Bronchial epithelial cell (primary cell): ENCODE measurements around the gene OR51F2. TPM values are rescaled to one million over a fixed set of nuclear protein-coding genes. Genes with fewer than 3 reads are reported as not detected.
"Not testable (repeated sequence)": the region's sequence is repeated elsewhere in the genome, so short reads cannot be mapped to it uniquely, and the experiment has no call there.

Experiments
- DNase-seq: peaks from one replicate; pipeline ENCODE4 v3.0.0-alpha.2; 2010; ENCODE audit warnings: low read depth
- FAIRE-seq: peaks from 2 replicates; lab custom pipeline; 2011; peaks lifted over from hg19 to GRCh38; lab: Jason Lieb, UNC
- H3K27me3 ChIP-seq: 2 replicates; pipeline ENCODE4 v1.5.1; 2011; ENCODE audit warnings: low read length; ENCODE audit not compliant: control insufficient read depth, insufficient read depth
- H3K36me3 ChIP-seq: 2 replicates; pipeline ENCODE4 v1.5.1; 2011; ENCODE audit warnings: low read length; ENCODE audit not compliant: control insufficient read depth, insufficient read depth
- H3K4me3 ChIP-seq: 2 replicates; pipeline ENCODE4 v1.5.1; 2011; ENCODE audit warnings: mild to moderate bottlenecking, low read depth, low read length, control low read depth
- total RNA-seq: library from RNA; depleted of rRNA; stranded (reverse); fragments of >200 nt; gene quantifications from 2 replicates; pipeline ENCODE4 v1.2.1, GENCODE V29; 2014
- TF ChIP-seq, protein P1 (sequence below): IDR thresholded peaks from 2 replicates; pipeline ENCODE4 v1.5.1; 2011; ENCODE audit warnings: mild to moderate bottlenecking, moderate library complexity, low read length, control low read depth, inconsistent platforms; ENCODE audit not compliant: insufficient read depth, severe bottlenecking

The OR51F2 gene
- total RNA-seq, 1 donor from 2014 or later: not detected

GRCh38 chr11:4839851-4840549, 18.9 kb downstream of the OR51F2 start:
- Histone ChIP-seq H3K27me3 (no peaks in the 10 kb centered on the region), H3K36me3 (no peaks in the 10 kb centered on the region), H3K4me3 (no peak overlapping the region)
- FAIRE-seq (no peak), DNase-seq (no peak)
- TF ChIP-seq, protein P1, sequence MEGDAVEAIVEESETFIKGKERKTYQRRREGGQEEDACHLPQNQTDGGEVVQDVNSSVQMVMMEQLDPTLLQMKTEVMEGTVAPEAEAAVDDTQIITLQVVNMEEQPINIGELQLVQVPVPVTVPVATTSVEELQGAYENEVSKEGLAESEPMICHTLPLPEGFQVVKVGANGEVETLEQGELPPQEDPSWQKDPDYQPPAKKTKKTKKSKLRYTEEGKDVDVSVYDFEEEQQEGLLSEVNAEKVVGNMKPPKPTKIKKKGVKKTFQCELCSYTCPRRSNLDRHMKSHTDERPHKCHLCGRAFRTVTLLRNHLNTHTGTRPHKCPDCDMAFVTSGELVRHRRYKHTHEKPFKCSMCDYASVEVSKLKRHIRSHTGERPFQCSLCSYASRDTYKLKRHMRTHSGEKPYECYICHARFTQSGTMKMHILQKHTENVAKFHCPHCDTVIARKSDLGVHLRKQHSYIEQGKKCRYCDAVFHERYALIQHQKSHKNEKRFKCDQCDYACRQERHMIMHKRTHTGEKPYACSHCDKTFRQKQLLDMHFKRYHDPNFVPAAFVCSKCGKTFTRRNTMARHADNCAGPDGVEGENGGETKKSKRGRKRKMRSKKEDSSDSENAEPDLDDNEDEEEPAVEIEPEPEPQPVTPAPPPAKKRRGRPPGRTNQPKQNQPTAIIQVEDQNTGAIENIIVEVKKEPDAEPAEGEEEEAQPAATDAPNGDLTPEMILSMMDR: no peak

- no peak within 1 kb of the TSS for H3K4me3 ChIP-seq
- FAIRE-seq: no peak
These were observed 27.9 kb downstream of the OR51F2 start, which contains the start of gene OR51S1 for GRCh38 chr11:4848908-4849532. Gene OR51S1, minus strand, starts transcription at chr11:4849208. Its CDS starts 0 bp downstream, at chr11:4849208.

DNA sequence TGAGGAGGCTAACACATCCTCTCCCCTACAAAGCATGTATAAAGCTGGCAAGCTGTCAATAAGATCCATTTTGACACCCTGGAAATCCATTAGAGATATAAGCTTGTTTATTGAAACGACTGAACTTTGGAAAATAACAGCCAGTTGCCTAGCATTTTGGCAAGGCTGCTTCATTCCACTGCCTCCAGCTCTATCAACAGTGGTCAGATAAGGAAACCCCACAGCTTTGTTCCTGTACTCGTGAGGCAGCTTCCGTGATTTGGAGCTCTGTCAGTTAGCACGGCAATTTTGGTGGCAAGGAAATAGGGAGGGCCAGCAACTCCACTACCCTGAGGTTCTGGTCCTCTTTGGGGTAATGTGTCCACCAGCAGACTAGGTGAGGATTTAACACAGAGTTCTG, 29.9 kb downstream of the OR51F2 start:
- Histone ChIP-seq H3K27me3 (no peaks in the 10 kb centered on the region), H3K4me3 (no peak overlapping the region), H3K36me3 (no peaks in the 10 kb centered on the region)
- DNase-seq (no peak), FAIRE-seq (no peak)
- TF ChIP-seq, protein P1: no peak

More at GRCh38 chr11:4848908-4849532, 27.9 kb downstream of the OR51F2 start, which contains the start of gene OR51S1:
- no peak for DNase-seq
- Histone ChIP-seq H3K36me3 (no peaks in the 10 kb centered on the region), H3K27me3 (no peaks in the 10 kb centered on the region)
- TF ChIP-seq, protein P1: no peak

DNA sequence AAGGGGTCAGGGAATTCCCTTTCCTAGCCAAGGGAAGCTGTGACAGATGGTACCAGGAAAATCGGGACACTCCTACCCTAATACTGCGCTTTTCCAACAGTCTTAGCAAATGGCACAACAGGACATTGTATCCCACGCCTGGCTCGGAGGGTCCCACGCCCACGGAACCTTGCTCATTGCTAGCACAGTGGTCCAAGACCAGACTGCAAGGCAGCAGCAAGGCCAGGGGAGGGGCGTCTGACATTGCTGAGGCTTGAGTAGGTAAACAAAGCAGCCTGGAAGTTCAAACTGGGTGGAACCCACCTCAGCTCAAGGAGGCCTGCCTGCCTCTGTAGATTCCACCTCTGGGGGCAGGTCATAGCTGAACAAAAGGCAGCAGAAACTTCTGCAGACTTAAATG, 33.2 kb downstream of the OR51F2 start:
- not testable (repeated sequence) for H3K36me3 ChIP-seq, H3K27me3 ChIP-seq, H3K4me3 ChIP-seq, DNase-seq, FAIRE-seq

- FAIRE-seq (no peak), DNase-seq (no peak)
- Histone ChIP-seq H3K27me3 (no peaks in the 10 kb centered on the region), H3K4me3 (no peak overlapping the region), H3K36me3 (no peaks in the 10 kb centered on the region)
- TF ChIP-seq, protein P1: no peak
These were observed 41.5 kb downstream of the OR51F2 start for GRCh38 chr11:4862447-4863236.

GRCh38 chr11:4863876-4864275, 42.8 kb downstream of the OR51F2 start:
- FAIRE-seq: no peak
- no peak for DNase-seq
- no peaks in the 10 kb centered on the region for H3K27me3 ChIP-seq
- TF ChIP-seq, protein P1: no peak
- H3K36me3 ChIP-seq: no peaks in the 10 kb centered on the region
- H3K4me3 ChIP-seq: no peak overlapping the region
